Measurements from ENCODE around the gene KRTAP5-1. TPM values are rescaled to one million over a fixed set of nuclear protein-coding genes. Genes with fewer than 3 reads are reported as not detected.

The KRTAP5-1 gene
- total RNA-seq, 1 donor from 2014 or later = not detected

DNA sequence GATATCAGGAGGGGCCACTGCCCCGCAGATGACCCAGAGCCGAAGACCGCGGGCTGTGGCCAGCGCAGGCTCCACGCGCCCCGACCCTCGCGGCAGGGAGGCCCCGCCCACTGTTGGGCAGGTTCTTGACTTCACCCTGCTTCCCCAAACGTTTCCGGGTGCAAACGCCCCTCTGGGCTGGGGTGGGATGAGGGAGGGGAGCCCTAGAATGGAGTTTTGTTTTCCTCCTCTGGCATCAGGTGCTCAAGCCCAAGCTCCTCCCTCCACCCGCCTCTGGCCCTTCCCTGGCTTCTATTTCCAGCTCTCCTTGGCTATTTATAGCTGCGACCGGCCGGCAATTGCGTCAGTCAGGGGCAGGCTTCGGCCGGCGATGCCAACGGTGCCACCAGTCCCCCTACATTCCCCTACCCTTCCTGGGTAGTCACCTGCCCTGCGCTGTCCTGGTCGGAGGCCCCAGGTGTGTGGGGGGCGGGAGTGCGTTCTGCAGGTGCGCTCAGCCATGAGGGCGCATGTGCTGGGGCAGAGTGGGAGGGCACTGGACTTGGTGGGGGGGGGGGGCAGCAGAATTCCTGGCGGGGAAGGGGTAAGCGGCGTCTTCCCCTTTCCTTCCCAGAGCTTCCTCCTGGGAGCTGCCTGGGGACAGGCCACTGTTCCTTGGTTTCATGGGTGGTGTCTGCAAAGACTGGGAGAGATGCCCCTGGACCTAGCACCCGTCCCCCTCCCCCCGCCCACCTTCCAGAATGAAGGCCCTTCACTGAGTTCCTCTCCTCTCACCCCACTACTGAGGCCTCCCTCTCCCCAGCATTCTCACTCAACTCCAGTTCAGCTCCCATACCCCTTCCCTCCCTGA lies 36.6 kb downstream of the KRTAP5-1 start:
- Histone ChIP-seq H3K27me3 (ENCODE audit: control insufficient read depth, insufficient read depth, low read length) (peaks cover 52% of the 10 kb centered on the region), H3K36me3 (ENCODE audit: control insufficient read depth, insufficient read depth, low read length) (no peaks in the 10 kb centered on the region), H3K4me3 (ENCODE audit: low read depth, low read length) (peak overlapping the region; percentile 5)
- DNase-seq (ENCODE audit: low read depth) = no peak
- no peak for TF ChIP-seq CTCF (IDR thresholded peaks at IDR 0.05; ENCODE audit: insufficient read depth, low read length, poor library complexity, severe bottlenecking)

DNA sequence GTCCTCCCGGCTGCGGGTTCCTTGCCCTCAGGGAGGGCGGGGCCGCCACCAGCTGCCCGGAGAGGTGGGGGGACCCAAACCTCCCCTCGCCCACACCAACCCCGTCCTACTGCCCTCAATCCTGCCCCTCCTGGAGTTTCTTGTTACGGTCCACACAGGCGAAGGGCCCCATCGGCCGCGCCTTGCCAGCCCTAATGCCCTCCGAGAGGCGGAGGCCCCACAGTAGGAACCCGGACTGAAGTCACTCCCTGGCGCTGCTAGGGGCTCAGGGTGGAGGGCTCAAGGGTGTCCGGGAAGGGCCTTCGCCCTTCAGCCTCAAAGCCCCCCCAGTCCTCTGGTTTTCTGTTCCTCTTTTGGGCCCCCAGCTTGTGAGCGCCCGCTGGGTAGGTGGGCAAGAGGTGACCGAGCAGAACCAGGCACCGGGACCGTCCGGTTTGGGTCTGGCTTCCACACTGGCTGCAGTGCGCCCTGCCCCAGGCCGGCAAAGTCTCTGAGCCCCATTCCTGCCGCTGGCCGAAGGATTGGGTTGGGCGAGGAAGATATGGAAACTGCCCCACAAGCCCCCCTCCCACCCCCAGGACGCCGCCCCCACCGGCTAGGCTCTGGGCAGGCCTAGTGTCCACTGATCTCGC lies 37.5 kb downstream of the KRTAP5-1 start:
- Histone ChIP-seq H3K27me3 (ENCODE audit: control insufficient read depth, insufficient read depth, low read length) (peaks cover 53% of the 10 kb centered on the region), H3K4me3 (ENCODE audit: low read depth, low read length) (no peak overlapping the region)
- DNase-seq (ENCODE audit: low read depth) = no peak

DNA sequence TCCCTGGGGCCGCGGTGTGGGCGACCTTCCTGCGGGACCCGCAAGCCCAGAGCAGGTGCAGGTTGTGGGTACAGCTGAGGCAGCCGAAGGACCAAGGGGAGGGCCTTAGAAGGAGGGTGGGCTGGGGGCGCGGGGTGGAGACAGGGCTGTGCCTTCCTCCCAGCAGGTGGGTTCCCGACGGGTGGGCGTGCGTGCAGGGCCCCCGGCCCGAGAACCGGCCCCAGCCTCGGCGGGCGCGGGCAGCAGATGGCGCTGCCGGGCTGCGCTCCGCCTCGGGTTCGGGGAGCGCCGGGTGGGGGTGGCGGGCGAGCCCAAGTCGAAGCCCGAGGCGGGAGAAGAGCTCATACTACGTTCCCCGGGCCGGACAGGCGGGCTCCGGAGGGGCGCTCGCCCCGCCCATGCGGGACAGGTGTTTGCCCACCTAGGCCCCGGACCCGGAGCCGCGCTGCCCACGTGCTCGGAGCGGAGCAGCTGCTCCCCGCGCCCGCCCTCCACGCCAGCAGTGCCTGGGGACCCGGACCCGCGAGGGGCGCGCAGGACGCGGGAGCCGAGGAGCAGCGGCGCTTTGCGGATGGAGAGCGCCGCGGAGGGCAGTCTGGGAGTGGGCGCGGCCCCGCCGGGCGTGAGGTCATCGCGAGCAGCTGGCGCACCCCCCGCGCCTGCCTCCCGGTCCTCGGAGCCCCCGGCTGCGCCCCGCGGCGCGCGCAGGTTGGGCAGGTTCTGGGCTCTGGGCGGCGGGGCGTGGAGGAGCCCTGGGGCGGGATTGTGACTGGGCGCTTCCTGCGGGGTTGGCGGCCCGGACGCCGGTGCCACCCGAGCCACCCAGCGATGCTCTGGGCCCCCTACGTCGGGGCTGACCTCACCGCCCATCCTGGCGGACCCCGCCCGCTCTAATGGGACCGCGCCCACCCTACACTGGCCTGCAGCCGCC lies 38.3 kb downstream of the KRTAP5-1 start:
- peak; percentile 41 for TF ChIP-seq CTCF (IDR thresholded peaks at IDR 0.05; ENCODE audit: insufficient read depth, low read length, poor library complexity, severe bottlenecking)
- H3K4me3 ChIP-seq (ENCODE audit: low read depth, low read length) = peak overlapping the region; percentile 19

More for the DNA sequence above, 37.5 kb downstream of the KRTAP5-1 start:
- H3K36me3 ChIP-seq (ENCODE audit: control insufficient read depth, insufficient read depth, low read length) = no peaks in the 10 kb centered on the region
- no peak for TF ChIP-seq CTCF (IDR thresholded peaks at IDR 0.05; ENCODE audit: insufficient read depth, low read length, poor library complexity, severe bottlenecking)

GRCh38 chr11:1546077-1546535 lies 39.0 kb downstream of the KRTAP5-1 start:
- H3K4me3 ChIP-seq (ENCODE audit: low read depth, low read length) = no peak overlapping the region
- no peaks in the 10 kb centered on the region for H3K36me3 ChIP-seq (ENCODE audit: control insufficient read depth, insufficient read depth, low read length)
- TF ChIP-seq CTCF (IDR thresholded peaks at IDR 0.05; ENCODE audit: insufficient read depth, low read length, poor library complexity, severe bottlenecking) = no peak
- peaks cover 62% of the 10 kb centered on the region for H3K27me3 ChIP-seq (ENCODE audit: control insufficient read depth, insufficient read depth, low read length)
- DNase-seq (ENCODE audit: low read depth) = no peak

More for the DNA sequence above, 38.3 kb downstream of the KRTAP5-1 start:
- no peak for DNase-seq (ENCODE audit: low read depth)
- H3K27me3 ChIP-seq (ENCODE audit: control insufficient read depth, insufficient read depth, low read length) = peaks cover 58% of the 10 kb centered on the region
- H3K36me3 ChIP-seq (ENCODE audit: control insufficient read depth, insufficient read depth, low read length) = no peaks in the 10 kb centered on the region

DNA sequence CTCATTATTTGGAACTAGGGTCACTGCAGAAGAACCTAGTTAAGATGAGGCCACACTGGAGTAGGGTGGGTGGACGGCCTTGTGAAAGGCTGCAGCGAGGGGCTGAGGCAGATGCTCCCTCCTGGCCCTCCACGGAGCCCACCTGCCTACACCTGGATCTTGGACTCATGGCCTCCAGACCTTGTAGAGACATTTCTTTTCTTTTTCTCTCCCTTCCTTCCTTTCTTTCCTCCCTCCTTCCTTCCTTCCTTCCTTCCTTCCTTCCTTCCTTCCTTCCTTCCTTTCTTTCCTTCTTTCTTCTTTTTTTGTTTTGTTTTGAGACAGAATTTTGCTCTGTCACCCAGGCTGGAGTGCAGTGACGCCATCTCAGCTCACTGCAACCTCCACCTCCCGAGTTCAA lies 39.7 kb downstream of the KRTAP5-1 start:
- Histone ChIP-seq H3K4me3 (ENCODE audit: low read depth, low read length) (no peak overlapping the region), H3K36me3 (ENCODE audit: control insufficient read depth, insufficient read depth, low read length) (no peaks in the 10 kb centered on the region), H3K27me3 (ENCODE audit: control insufficient read depth, insufficient read depth, low read length) (peaks cover 62% of the 10 kb centered on the region)
- DNase-seq (ENCODE audit: low read depth) = no peak
- no peak for TF ChIP-seq CTCF (IDR thresholded peaks at IDR 0.05; ENCODE audit: insufficient read depth, low read length, poor library complexity, severe bottlenecking)
